Liver (tissue), 9 donors: ENCODE measurements around the gene HEG1. TPM values are rescaled to one million over a fixed set of nuclear protein-coding genes. Genes with fewer than 3 reads are reported as not detected.

ENCODE experiments used
- DNase-seq: peaks from one replicate; pipeline ENCODE4 v3.0.0-alpha.2; 2017; ENCODE audit warnings: low spot score
- H3K27ac ChIP-seq, 2 donors: one replicate each; pipeline ENCODE4 v1.7.0; 2013; ENCODE audit warnings: inconsistent platforms in 2 of 2, low read length in 2 of 2, control low read depth in 1 of 2, low read depth in 1 of 2, mild to moderate bottlenecking in 1 of 2
- H3K27me3 ChIP-seq, 4 donors: one replicate each; pipeline versions ENCODE4 v1.6.1 to v1.7.0; 2013; ENCODE audit warnings: low read length in 3 of 4, inconsistent platforms in 1 of 4, mild to moderate bottlenecking in 1 of 4, moderate library complexity in 1 of 4; ENCODE audit not compliant: control insufficient read depth in 4 of 4, insufficient read depth in 4 of 4
- H3K36me3 ChIP-seq, 4 donors: one replicate each; pipeline versions ENCODE4 v1.6.1 to v1.7.0; 2013; ENCODE audit warnings: low read length in 3 of 4, mild to moderate bottlenecking in 3 of 4, low read depth in 1 of 4, moderate library complexity in 1 of 4; ENCODE audit not compliant: control insufficient read depth in 4 of 4, insufficient read depth in 3 of 4
- H3K4me1 ChIP-seq, 4 donors: one replicate each; pipeline versions ENCODE4 v1.6.1 to v1.7.0; 2013; ENCODE audit warnings: low read length in 3 of 4, mild to moderate bottlenecking in 3 of 4, moderate library complexity in 1 of 4; ENCODE audit not compliant: control insufficient read depth in 4 of 4, insufficient read depth in 4 of 4
- H3K4me3 ChIP-seq, 3 donors: one replicate each; pipeline versions ENCODE4 v1.6.1 to v1.7.0; 2013; ENCODE audit warnings: low read length in 3 of 3, control low read depth in 1 of 3, low read depth in 1 of 3, mild to moderate bottlenecking in 1 of 3
- H3K9ac ChIP-seq, 2 donors: one replicate each; pipeline ENCODE4 v1.7.0; 2013; ENCODE audit warnings: low read length in 2 of 2, mild to moderate bottlenecking in 2 of 2, moderate library complexity in 2 of 2, control low read depth in 1 of 2, low read depth in 1 of 2
- H3K9me3 ChIP-seq, 4 donors: one replicate each; pipeline versions ENCODE4 v1.6.1 to v1.7.0; 2013; ENCODE audit warnings: low read length in 3 of 4; ENCODE audit not compliant: control insufficient read depth in 4 of 4
- CTCF ChIP-seq: fragments of 150-350 bp; IDR thresholded peaks from 2 replicates; pipeline ENCODE4 v1.5.1; 2017; ENCODE audit warnings: improper control_type of control experiment, low read depth, low read length; ENCODE audit not compliant: missing input control
- EGR1 ChIP-seq, 2 donors: IDR thresholded peaks; 2 replicates each; pipeline ENCODE4 v1.6.1; 2016 to 2018; ENCODE audit warnings: antibody characterized with exemption in 2 of 2, low read depth in 2 of 2
- FOXA1 ChIP-seq: IDR thresholded peaks from 2 replicates; pipeline ENCODE4 v1.6.1; 2016; ENCODE audit warnings: antibody characterized with exemption
- FOXA2 ChIP-seq: IDR thresholded peaks from 2 replicates; pipeline ENCODE4 v1.6.1; 2016; ENCODE audit warnings: antibody characterized with exemption
- GABPA ChIP-seq, 2 donors: IDR thresholded peaks in 1 of 2; conservative IDR thresholded peaks in 1 of 2; 2 replicates each; pipeline ENCODE4 v1.6.1; 2016; ENCODE audit warnings: antibody characterized with exemption in 2 of 2, mild to moderate bottlenecking in 1 of 2, moderate library complexity in 1 of 2
- HNF4A ChIP-seq, 2 donors: conservative IDR thresholded peaks; 2 replicates each; pipeline ENCODE4 v1.6.1; 2016; ENCODE audit warnings: antibody characterized with exemption in 2 of 2, mild to moderate bottlenecking in 2 of 2
- HNF4G ChIP-seq: IDR thresholded peaks from 2 replicates; pipeline ENCODE4 v1.6.1; 2016; ENCODE audit warnings: antibody characterized with exemption
- JUND ChIP-seq, 2 donors: IDR thresholded peaks; 2 replicates each; pipeline ENCODE4 v1.6.1; 2016; ENCODE audit warnings: antibody characterized with exemption in 2 of 2
- MAX ChIP-seq: IDR thresholded peaks from 2 replicates; pipeline ENCODE4 v1.6.1; 2016; ENCODE audit warnings: antibody characterized with exemption
- NR2F2 ChIP-seq: IDR thresholded peaks from 2 replicates; pipeline ENCODE4 v1.6.1; 2016; ENCODE audit warnings: antibody characterized with exemption
- RAD21 ChIP-seq, 2 donors: IDR thresholded peaks; 2 replicates each; pipeline ENCODE4 v1.6.1; 2016; ENCODE audit warnings: antibody characterized with exemption in 2 of 2, mild to moderate bottlenecking in 2 of 2
- RXRA ChIP-seq, 2 donors: IDR thresholded peaks; 2 replicates each; pipeline ENCODE4 v1.6.1; 2017 to 2018; ENCODE audit warnings: antibody characterized with exemption in 2 of 2, mild to moderate bottlenecking in 1 of 2
- SP1 ChIP-seq: IDR thresholded peaks from 2 replicates; pipeline ENCODE4 v1.6.1; 2018; ENCODE audit warnings: antibody characterized with exemption, mild to moderate bottlenecking
- TAF1 ChIP-seq: conservative IDR thresholded peaks from 2 replicates; pipeline ENCODE4 v1.6.1; 2016; ENCODE audit warnings: antibody characterized with exemption, mild to moderate bottlenecking
- YY1 ChIP-seq: IDR thresholded peaks from 2 replicates; pipeline ENCODE4 v1.6.1; 2016; ENCODE audit warnings: antibody characterized with exemption, mild to moderate bottlenecking
- WGBS: extraction: QIAGEN DNeasy Blood & Tissue Kit; methylation state at CpG from one replicate; pipeline ENCODE4 v1.1.7; 2013; 5-methylcytosine and 5-hydroxymethylcytosine counted together
- polyA plus RNA-seq, 2 donors: library from polyadenylated mRNA; stranded (reverse) in 1 of 2; unstranded in 1 of 2; fragments of 200-250 nt in 1 of 2; fragments of >200 nt in 1 of 2; fragmentation: Nextera tagmentation in 1 of 2; extraction: Ambion mirVana in 1 of 2; gene quantifications; one replicate each; pipeline versions ENCODE4 v1.2.1 to v1.2.3, GENCODE V29; 2013 to 2015
- total RNA-seq, 2 donors: library from RNA; depleted of rRNA; stranded (reverse); fragments of >200 nt; gene quantifications; one replicate each; pipeline ENCODE4 v1.2.3, GENCODE V29; 2014
- TF ChIP-seq, protein P1 (sequence below): IDR thresholded peaks from 2 replicates; pipeline ENCODE4 v1.6.1; 2016; ENCODE audit warnings: antibody characterized with exemption
- TF ChIP-seq, protein P2 (sequence below): IDR thresholded peaks from 2 replicates; pipeline ENCODE4 v1.6.1; 2016; ENCODE audit warnings: antibody characterized with exemption, mild to moderate bottlenecking
- TF ChIP-seq, protein P3 (sequence below): IDR thresholded peaks from 2 replicates; pipeline ENCODE4 v1.6.1; 2016; ENCODE audit warnings: antibody characterized with exemption
- donor health status: healthy.
- donor health status: healthy.
- donor health status: healthy.
- donor health status: healthy.
- donor health status: healthy.

HEG1 gene
- total and polyA plus RNA-seq, 4 donors: 1.4 to 16.0 (median 5.3) TPM

- no peak overlapping the region for H3K9ac ChIP-seq
- H3K27me3 ChIP-seq: no peaks in the 10 kb centered on the region
- no peak overlapping the region for H3K4me3 ChIP-seq
- no peak for DNase-seq
- peaks cover 0 to 3% (median 1%) of the 10 kb centered on the region in 4 donors for H3K36me3 ChIP-seq
- H3K4me1 ChIP-seq: no peaks in the 10 kb centered on the region
- WGBS: 85% methylated on average over 3 of the region's 3 CpGs
- H3K9me3 ChIP-seq: no peaks in the 10 kb centered on the region
- TF ChIP-seq HNF4G (no peak), JUND (IDR thresholded peaks at IDR 0.05) (no peak), MAX (no peak), YY1 (no peak), TAF1 (no peak), SP1 (no peak), NR2F2 (no peak), HNF4A (conservative IDR thresholded peaks at IDR 0.05) (no peak), FOXA2 (no peak), EGR1 (IDR thresholded peaks at IDR 0.05; ENCODE audit: low read depth in 2 of 2) (no peak), RXRA (IDR thresholded peaks at IDR 0.05) (no peak), FOXA1 (no peak)
- TF ChIP-seq, protein P1, sequence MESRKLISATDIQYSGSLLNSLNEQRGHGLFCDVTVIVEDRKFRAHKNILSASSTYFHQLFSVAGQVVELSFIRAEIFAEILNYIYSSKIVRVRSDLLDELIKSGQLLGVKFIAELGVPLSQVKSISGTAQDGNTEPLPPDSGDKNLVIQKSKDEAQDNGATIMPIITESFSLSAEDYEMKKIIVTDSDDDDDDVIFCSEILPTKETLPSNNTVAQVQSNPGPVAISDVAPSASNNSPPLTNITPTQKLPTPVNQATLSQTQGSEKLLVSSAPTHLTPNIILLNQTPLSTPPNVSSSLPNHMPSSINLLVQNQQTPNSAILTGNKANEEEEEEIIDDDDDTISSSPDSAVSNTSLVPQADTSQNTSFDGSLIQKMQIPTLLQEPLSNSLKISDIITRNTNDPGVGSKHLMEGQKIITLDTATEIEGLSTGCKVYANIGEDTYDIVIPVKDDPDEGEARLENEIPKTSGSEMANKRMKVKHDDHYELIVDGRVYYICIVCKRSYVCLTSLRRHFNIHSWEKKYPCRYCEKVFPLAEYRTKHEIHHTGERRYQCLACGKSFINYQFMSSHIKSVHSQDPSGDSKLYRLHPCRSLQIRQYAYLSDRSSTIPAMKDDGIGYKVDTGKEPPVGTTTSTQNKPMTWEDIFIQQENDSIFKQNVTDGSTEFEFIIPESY: no peak
- TF ChIP-seq, protein P2, sequence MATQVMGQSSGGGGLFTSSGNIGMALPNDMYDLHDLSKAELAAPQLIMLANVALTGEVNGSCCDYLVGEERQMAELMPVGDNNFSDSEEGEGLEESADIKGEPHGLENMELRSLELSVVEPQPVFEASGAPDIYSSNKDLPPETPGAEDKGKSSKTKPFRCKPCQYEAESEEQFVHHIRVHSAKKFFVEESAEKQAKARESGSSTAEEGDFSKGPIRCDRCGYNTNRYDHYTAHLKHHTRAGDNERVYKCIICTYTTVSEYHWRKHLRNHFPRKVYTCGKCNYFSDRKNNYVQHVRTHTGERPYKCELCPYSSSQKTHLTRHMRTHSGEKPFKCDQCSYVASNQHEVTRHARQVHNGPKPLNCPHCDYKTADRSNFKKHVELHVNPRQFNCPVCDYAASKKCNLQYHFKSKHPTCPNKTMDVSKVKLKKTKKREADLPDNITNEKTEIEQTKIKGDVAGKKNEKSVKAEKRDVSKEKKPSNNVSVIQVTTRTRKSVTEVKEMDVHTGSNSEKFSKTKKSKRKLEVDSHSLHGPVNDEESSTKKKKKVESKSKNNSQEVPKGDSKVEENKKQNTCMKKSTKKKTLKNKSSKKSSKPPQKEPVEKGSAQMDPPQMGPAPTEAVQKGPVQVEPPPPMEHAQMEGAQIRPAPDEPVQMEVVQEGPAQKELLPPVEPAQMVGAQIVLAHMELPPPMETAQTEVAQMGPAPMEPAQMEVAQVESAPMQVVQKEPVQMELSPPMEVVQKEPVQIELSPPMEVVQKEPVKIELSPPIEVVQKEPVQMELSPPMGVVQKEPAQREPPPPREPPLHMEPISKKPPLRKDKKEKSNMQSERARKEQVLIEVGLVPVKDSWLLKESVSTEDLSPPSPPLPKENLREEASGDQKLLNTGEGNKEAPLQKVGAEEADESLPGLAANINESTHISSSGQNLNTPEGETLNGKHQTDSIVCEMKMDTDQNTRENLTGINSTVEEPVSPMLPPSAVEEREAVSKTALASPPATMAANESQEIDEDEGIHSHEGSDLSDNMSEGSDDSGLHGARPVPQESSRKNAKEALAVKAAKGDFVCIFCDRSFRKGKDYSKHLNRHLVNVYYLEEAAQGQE: no peak
- TF ChIP-seq, protein P3, sequence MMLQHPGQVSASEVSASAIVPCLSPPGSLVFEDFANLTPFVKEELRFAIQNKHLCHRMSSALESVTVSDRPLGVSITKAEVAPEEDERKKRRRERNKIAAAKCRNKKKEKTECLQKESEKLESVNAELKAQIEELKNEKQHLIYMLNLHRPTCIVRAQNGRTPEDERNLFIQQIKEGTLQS: no peak
- no peak overlapping the region for H3K27ac ChIP-seq
Measured at GRCh38 chr3:124984754-124985153, 71.0 kb downstream of the HEG1 start.

DNA sequence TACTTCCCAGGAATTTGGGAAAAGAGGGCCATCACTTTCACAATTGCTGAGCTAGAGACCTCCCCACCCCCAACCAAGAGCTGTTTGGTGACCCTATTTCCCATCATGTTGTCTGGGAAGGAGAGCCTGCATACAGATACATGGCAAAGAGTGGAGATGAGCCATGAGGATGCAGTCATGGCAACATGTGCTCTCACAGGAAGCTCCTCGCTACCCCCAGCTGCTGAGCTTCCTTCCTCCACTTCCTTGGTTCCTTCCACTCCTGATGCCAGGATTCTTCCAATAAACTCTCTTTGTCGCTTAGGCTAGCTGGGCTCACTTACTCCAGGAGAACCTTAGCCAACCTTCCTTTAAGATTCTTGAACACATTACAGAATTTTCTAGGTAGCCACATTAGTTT lies 72.9 kb downstream of the HEG1 start:
- DNase-seq: no peak
- Histone ChIP-seq H3K27ac (no peak overlapping the region), H3K4me1 (no peaks in the 10 kb centered on the region), H3K36me3 (peaks cover 0 to 2% (median 0%) of the 10 kb centered on the region in 4 donors), H3K9me3 (no peaks in the 10 kb centered on the region), H3K9ac (no peak overlapping the region), H3K4me3 (no peak overlapping the region), H3K27me3 (no peaks in the 10 kb centered on the region)
- TF ChIP-seq RAD21 (IDR thresholded peaks at IDR 0.05) (no peak), HNF4G (no peak), SP1 (no peak), RXRA (IDR thresholded peaks at IDR 0.05) (no peak), EGR1 (IDR thresholded peaks at IDR 0.05; ENCODE audit: low read depth in 2 of 2) (no peak), GABPA (IDR thresholded peaks at IDR 0.05 in 1 of 2, conservative IDR thresholded peaks at IDR 0.05 in 1 of 2) (no peak), MAX (no peak), FOXA1 (no peak), FOXA2 (no peak), JUND (IDR thresholded peaks at IDR 0.05) (no peak), TAF1 (no peak), HNF4A (conservative IDR thresholded peaks at IDR 0.05) (no peak), CTCF (no peak)
- TF ChIP-seq, protein P2: no peak
- 83% methylated on average over 2 of the region's 2 CpGs for WGBS
